Measurements from ENCODE around the gene ELP4. TPM values are rescaled to one million over a fixed set of nuclear protein-coding genes. Genes with fewer than 3 reads are reported as not detected.
A peak's percentile ranks its signal among the peaks of the same experiment; 100 is the strongest.

Gene ELP4
- total and polyA plus RNA-seq, 9 of the 15 experiments (the other 6 are each of a cell fraction or from before 2014, with no cell fraction given) = 24.1 to 60.3 (median 38.7) TPM

- no peak for TF ChIP-seq NR2F6 (CRISPR knock-in tag; IDR thresholded peaks at IDR 0.05)
- no peak for TF ChIP-seq POLR2AphosphoS5 (IDR thresholded peaks at IDR 0.05; ENCODE audit: control insufficient read depth, insufficient read depth, low read depth, low read length)
- 0 out of 2 replicates have a peak, but pooled peaks have one; percentile 22 for TF ChIP-seq FOXJ2 (tag; IDR thresholded peaks at IDR 0.05)
- TF ChIP-seq ZNF384 (IDR thresholded peaks at IDR 0.05; ENCODE audit: low read depth, low read length) = no peak
These were observed 2.5 kb downstream of the ELP4 start (continued) for GRCh38 chr11:31512117-31512516.

- H3K9ac ChIP-seq (ENCODE audit: insufficient read depth in 1 of 2, low read depth in 2 of 2, low read length in 2 of 2) = no peak overlapping the region
- no peaks in the 10 kb centered on the region for H3K9me1 ChIP-seq (ENCODE audit: control insufficient read depth, insufficient read depth, low read length)
- in situ Hi-C loops (cut with MboI) (no loop called here), intact Hi-C loops (cut with micrococcal nuclease) (no loop called here)
- no peak overlapping the region for H2AFZ ChIP-seq (ENCODE audit: low read depth, low read length)
- H3K27ac ChIP-seq (ENCODE audit: extremely low read depth, low read depth, low read length) = no peak overlapping the region
- no peak overlapping the region for H3K4me2 ChIP-seq (ENCODE audit: insufficient read depth, low read length)
- FAIRE-seq (no peak), DNase-seq (ENCODE audit: extremely low read depth in 1 of 4, low spot score in 3 of 4) (no peak), ATAC-seq (no peak)
- H3K4me1 ChIP-seq (replicated peaks in 1 of 2; ENCODE audit: control insufficient read depth in 2 of 2, insufficient read depth in 2 of 2, low read length in 2 of 2) = no peaks in the 10 kb centered on the region
- peaks cover 4% of the 10 kb centered on the region; the same call in 2 of the 3 replicates for H3K36me3 ChIP-seq (ENCODE audit: control insufficient read depth, insufficient read depth, low read length)
- H3K9me3 ChIP-seq (replicated peaks; ENCODE audit: control insufficient read depth, insufficient read depth, low read depth, low read length) = no peaks in the 10 kb centered on the region; the same call in 1 of the 2 replicates
- ChIA-PET CTCF (ENCODE audit: low intra/inter-chr PET ratio) (no interaction called here), POLR2A (no interaction called here)
- no TSS peak for BruUV-seq (replicated peaks)
- H3K4me3 ChIP-seq = no peak overlapping the region
- no peaks in the 10 kb centered on the region for H4K20me1 ChIP-seq (replicated peaks; ENCODE audit: control insufficient read depth, insufficient read depth, low read length)
- no peaks in the 10 kb centered on the region for H3K27me3 ChIP-seq (ENCODE audit: control insufficient read depth in 2 of 2, insufficient read depth in 2 of 2, low read length in 2 of 2)
- TF ChIP-seq C11orf30 (IDR thresholded peaks at IDR 0.05; ENCODE audit: low read depth) = peak; percentile 34; the same call in 1 of the 2 replicates
- TF ChIP-seq SMAD2 (IDR thresholded peaks at IDR 0.05; ENCODE audit: low read depth, low read length) = no peak
- TF ChIP-seq MAFF (IDR thresholded peaks at IDR 0.05; ENCODE audit: low read length) = 0 out of 2 replicates have a peak, but pooled peaks have one; percentile 21
- peak; percentile 68 for TF ChIP-seq ZNF316 (IDR thresholded peaks at IDR 0.05)
- no peak for TF ChIP-seq RCOR1 (IDR thresholded peaks at IDR 0.05; ENCODE audit: borderline replicate concordance in 1 of 2, low read depth in 2 of 2, low read length in 2 of 2)
- no peak for TF ChIP-seq PBX2 (CRISPR knock-in tag; IDR thresholded peaks at IDR 0.05; ENCODE audit: low read depth)
- no peak for TF ChIP-seq PBX2 (tag; conservative IDR thresholded peaks at IDR 0.05; ENCODE audit: low read depth)
- no peak for TF ChIP-seq MBD2 (IDR thresholded peaks at IDR 0.05; ENCODE audit: borderline replicate concordance, low read depth)
- no peak for TF ChIP-seq KDM4B (IDR thresholded peaks at IDR 0.05; ENCODE audit: borderline replicate concordance in 2 of 2, low read depth in 1 of 2)
- no peaks in the 10 kb centered on the region; the same call in 2 of the 3 replicates for H3K79me2 ChIP-seq (ENCODE audit: control insufficient read depth, insufficient read depth, low read length)
These were observed 12.1 kb downstream of the ELP4 start for GRCh38 chr11:31521497-31522150.

All from K562 (cell line).